ENCODE results near the gene RMRP. TPM values are rescaled to one million over a fixed set of nuclear protein-coding genes. Genes with fewer than 3 reads are reported as not detected.

The RMRP gene
- polyA plus RNA-seq, 1 experiment = 1,738 TPM

- Histone ChIP-seq H3K36me3 (ENCODE audit: control insufficient read depth, insufficient read depth, low read length) (no peaks in the 10 kb centered on the region), H3K4me3 (ENCODE audit: low read depth, low read length) (peak within 1 kb of the TSS; percentile 29; the same call in 1 of the 2 replicates), H3K27me3 (ENCODE audit: control insufficient read depth, insufficient read depth, low read length) (peaks cover 12% of the 10 kb centered on the region)
- ChIA-PET POLR2A (no interaction called here), CTCF (no interaction called here)
- DNase-seq (ENCODE audit: low read depth) = no peak
- no peak for TF ChIP-seq CTCF (IDR thresholded peaks at IDR 0.05; ENCODE audit: insufficient read depth, low read depth, low read length)
These were observed 39.5 kb downstream of the RMRP start, which contains the start of gene CD72 for GRCh38 chr9:35618325-35618727. TSS of gene CD72 (minus strand) at chr9:35618413. CDS start at chr9:35618303, 110 bp downstream.

GRCh38 chr9:35617548-35617947 is 40.3 kb downstream of the RMRP start:
- Histone ChIP-seq H3K36me3 (ENCODE audit: control insufficient read depth, insufficient read depth, low read length) (no peaks in the 10 kb centered on the region), H3K27me3 (ENCODE audit: control insufficient read depth, insufficient read depth, low read length) (peaks cover 12% of the 10 kb centered on the region), H3K4me3 (ENCODE audit: low read depth, low read length) (no peak overlapping the region)
- no peak for DNase-seq (ENCODE audit: low read depth)
- no peak for TF ChIP-seq CTCF (IDR thresholded peaks at IDR 0.05; ENCODE audit: insufficient read depth, low read depth, low read length)
- ChIA-PET POLR2A (no interaction called here), CTCF (interaction anchor here (1.0 kb wide), 1 partner anchor 252 kb away, joined by 3 read pairs; no protein-coding TSS in a partner anchor)

GRCh38 chr9:35616681-35617459 is 40.9 kb downstream of the RMRP start:
- POLR2A ChIA-PET = interaction anchor here (0.7 kb wide), 1 partner anchor 116 kb away, joined by 24 read pairs; the partner anchor contains the start of gene CREB3
- CTCF ChIA-PET = interaction anchor here (1.0 to 1.5 kb wide), 2 partner anchors 79 to 251 kb away, joined by 3 read pairs; no protein-coding TSS in a partner anchor
- peak overlapping the region; percentile 29 for H3K4me3 ChIP-seq (ENCODE audit: low read depth, low read length)
- no peaks in the 10 kb centered on the region for H3K36me3 ChIP-seq (ENCODE audit: control insufficient read depth, insufficient read depth, low read length)
- DNase-seq (ENCODE audit: low read depth) = no peak
- H3K27me3 ChIP-seq (ENCODE audit: control insufficient read depth, insufficient read depth, low read length) = peaks cover 12% of the 10 kb centered on the region
- no peak for TF ChIP-seq CTCF (IDR thresholded peaks at IDR 0.05; ENCODE audit: insufficient read depth, low read depth, low read length)

- peaks cover 12% of the 10 kb centered on the region for H3K27me3 ChIP-seq (ENCODE audit: control insufficient read depth, insufficient read depth, low read length)
These were observed 41.7 kb downstream of the RMRP start for GRCh38 chr9:35615981-35616680.

More at GRCh38 chr9:35615981-35616680, 41.7 kb downstream of the RMRP start:
- H3K36me3 ChIP-seq (ENCODE audit: control insufficient read depth, insufficient read depth, low read length) = no peaks in the 10 kb centered on the region
- POLR2A ChIA-PET = interaction anchor here (0.7 kb wide), 1 partner anchor 116 kb away, joined by 24 read pairs; the partner anchor contains the start of gene CREB3
- no peak for TF ChIP-seq CTCF (IDR thresholded peaks at IDR 0.05; ENCODE audit: insufficient read depth, low read depth, low read length)
- CTCF ChIA-PET = interaction anchor here (1.0 to 1.5 kb wide), 2 partner anchors 17 to 80 kb away, joined by 3 read pairs; no protein-coding TSS in a partner anchor
- H3K4me3 ChIP-seq (ENCODE audit: low read depth, low read length) = no peak overlapping the region
- no peak for DNase-seq (ENCODE audit: low read depth)

All from BJ (cell line).